Ishikawa (cell line): ENCODE data around the gene LITAF.

Source experiments
- CEBPB ChIP-seq: IDR thresholded peaks from 2 replicates; pipeline ENCODE4 v1.6.1; 2012
- CREB1 ChIP-seq: IDR thresholded peaks from 2 replicates; pipeline ENCODE4 v1.6.1; 2012; ENCODE audit warnings: low read depth
- EGR1 ChIP-seq: IDR thresholded peaks from 2 replicates; pipeline ENCODE4 v1.6.1; 2012
- EP300 ChIP-seq: IDR thresholded peaks from 2 replicates; pipeline ENCODE4 v1.6.1; 2012; ENCODE audit warnings: borderline replicate concordance
- FOXM1 ChIP-seq: IDR thresholded peaks from 2 replicates; pipeline ENCODE4 v1.6.1; 2012; ENCODE audit warnings: low read depth, borderline replicate concordance
- NFIC ChIP-seq: IDR thresholded peaks from 2 replicates; pipeline ENCODE4 v1.6.1; 2012
- RAD21 ChIP-seq: IDR thresholded peaks from 2 replicates; pipeline ENCODE4 v1.6.1; 2012; ENCODE audit warnings: low read depth
- REST ChIP-seq: IDR thresholded peaks from 2 replicates; pipeline ENCODE4 v1.6.1; 2012; ENCODE audit warnings: low read depth, mild to moderate bottlenecking
- TAF1 ChIP-seq: IDR thresholded peaks from 2 replicates; pipeline ENCODE4 v1.6.1; 2012; ENCODE audit warnings: low read depth, mild to moderate bottlenecking
- TCF12 ChIP-seq: IDR thresholded peaks from 2 replicates; pipeline ENCODE4 v1.6.1; 2012; ENCODE audit warnings: low read depth
- TEAD4 ChIP-seq: IDR thresholded peaks from 2 replicates; pipeline ENCODE4 v1.6.1; 2012
- USF1 ChIP-seq: IDR thresholded peaks from 2 replicates; pipeline ENCODE4 v1.6.1; 2012
- YY1 ChIP-seq: IDR thresholded peaks from 2 replicates; pipeline ENCODE4 v1.6.1; 2012; ENCODE audit warnings: low read depth
- ZBTB7A ChIP-seq: IDR thresholded peaks from 2 replicates; pipeline ENCODE4 v1.6.1; 2012; ENCODE audit warnings: low read depth
- TF ChIP-seq, protein P1 (sequence below): IDR thresholded peaks from 2 replicates; pipeline ENCODE4 v1.6.1; 2012

The LITAF gene

DNA sequence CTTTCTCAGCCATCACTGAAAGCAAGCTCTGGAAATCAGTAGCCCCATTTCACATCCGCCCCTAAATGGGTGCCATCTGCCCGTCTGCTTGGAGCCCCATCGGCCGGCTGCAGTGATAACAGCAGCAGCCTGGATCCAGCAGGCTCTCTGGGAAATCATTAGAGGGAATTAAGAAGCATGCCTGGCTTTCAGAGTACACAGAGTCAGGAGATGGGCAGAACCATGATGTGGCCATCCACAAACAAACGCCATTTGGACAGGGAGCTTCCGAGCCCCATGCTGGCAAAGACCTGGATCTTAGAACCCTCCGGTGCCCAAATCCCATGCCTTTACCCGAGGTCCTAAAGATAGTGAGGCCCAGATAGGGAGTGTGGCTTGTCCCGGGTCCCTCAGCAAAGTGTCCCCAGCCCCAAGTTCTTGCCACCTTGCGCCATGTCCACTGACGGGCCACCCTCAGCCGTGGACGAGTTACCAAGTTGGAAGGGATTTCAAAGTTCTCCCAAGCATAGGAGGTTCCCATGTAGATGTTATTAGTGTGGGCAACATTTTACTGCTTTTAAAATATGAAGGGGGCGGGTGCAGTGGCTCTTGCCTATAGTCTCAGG lies 1.0 kb upstream of the LITAF start:
- TF ChIP-seq CEBPB (no peak), USF1 (no peak), EP300 (no peak)
- TF ChIP-seq, protein P1, sequence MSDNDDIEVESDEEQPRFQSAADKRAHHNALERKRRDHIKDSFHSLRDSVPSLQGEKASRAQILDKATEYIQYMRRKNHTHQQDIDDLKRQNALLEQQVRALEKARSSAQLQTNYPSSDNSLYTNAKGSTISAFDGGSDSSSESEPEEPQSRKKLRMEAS = no peak

GRCh38 chr16:11586378-11586855 lies 302 bp downstream of the LITAF start:
- TF ChIP-seq NFIC (no peak; the same call in 1 of the 2 replicates), RAD21 (no peak), EP300 (no peak), TEAD4 (no peak), CREB1 (no peak), CEBPB (no peak), TAF1 (no peak), USF1 (no peak), EGR1 (no peak), ZBTB7A (no peak), YY1 (no peak), FOXM1 (no peak), TCF12 (no peak), REST (no peak)
- TF ChIP-seq, protein P1 = no peak

DNA sequence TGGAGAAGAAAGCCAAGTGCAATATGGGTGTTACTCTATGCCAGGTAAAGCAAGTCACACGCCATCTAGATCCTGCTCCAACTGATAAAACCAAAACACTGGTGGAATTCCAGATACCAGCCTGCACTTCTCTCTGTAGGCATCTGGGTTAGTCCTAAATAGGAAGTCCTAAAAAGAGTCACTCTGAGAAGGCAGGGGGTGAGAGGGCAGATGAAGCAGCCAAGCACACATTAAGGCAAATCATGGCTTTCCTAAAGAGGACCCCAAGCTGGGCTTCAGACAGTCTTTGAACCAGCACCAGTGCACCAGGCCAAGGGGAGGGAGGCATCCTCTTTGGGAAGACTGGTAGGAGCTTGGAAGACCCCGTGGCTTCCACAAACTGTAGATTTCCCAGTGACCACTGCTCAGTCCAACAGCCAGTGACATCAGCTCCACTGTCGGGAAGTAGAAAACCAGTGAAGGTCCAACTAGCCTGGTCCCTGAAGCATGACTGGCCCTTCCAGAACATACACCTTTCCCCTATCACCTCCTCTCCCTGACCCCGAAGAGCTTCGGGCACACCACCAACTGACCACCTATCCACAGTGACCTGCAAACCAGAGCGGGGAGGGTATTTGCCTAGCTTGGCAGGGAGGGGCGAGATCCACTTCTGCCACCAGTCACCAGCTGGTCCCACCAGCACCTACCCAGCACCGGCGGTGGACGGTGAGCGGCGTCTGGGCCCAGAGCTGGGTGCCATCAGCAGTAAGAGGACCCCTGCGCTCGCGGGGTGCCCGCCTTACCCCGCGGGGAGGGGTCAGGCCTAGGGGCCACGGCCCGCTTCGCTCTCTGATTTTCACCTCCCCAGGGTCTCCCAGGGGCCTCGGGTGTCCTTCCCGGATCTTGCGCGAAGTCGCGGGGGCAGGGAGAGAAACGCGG lies 1.0 kb downstream of the LITAF start:
- TF ChIP-seq EP300 = no peak
- TF ChIP-seq NFIC = no peak
- TF ChIP-seq FOXM1 = no peak
- TF ChIP-seq ZBTB7A = no peak
- no peak for TF ChIP-seq EGR1
- no peak for TF ChIP-seq CREB1
- TF ChIP-seq TAF1 = no peak
- TF ChIP-seq YY1 = no peak
- no peak for TF ChIP-seq RAD21
- TF ChIP-seq CEBPB = no peak
- no peak for TF ChIP-seq TCF12
- TF ChIP-seq TEAD4 = no peak
- TF ChIP-seq USF1 = no peak
- TF ChIP-seq, protein P1 = no peak
- TF ChIP-seq REST = no peak

DNA sequence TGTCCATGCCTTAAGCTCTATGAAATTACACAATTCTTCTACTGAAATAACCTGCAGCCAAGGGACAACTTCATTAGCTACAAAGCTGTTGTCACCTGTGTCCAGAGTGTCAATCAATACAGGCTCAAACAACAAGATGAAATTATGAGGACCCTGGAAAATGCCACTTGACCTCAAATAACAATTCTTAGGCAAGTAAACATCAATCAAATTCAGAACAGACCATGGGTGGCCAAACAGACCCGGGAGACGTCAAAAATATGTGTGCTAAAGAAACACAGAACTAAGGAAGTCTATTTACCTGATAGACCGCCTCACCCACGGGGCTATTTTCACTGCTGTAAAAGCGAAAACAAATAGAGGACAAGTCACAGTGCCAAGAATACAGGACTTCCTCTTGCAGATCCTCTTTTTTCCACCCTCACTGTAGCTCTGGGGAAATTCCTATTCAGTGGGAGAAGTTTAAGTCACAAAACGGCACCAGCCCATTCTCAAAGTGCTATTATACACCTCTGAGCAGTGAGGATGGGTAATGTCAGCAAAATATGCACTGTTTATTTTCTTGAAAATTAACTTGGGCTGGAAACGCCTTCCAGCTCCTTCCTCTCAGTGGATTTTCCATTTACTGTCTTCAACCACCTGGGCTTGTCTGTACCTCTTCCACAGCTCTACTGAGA lies 2.7 kb downstream of the LITAF start:
- TF ChIP-seq CREB1 (no peak), TAF1 (no peak), REST (no peak), RAD21 (no peak), ZBTB7A (no peak), EP300 (no peak), CEBPB (no peak), NFIC (no peak), FOXM1 (no peak)
